HEK293 (cell line): ENCODE data around the gene FBH1.

Experiments
- EGR2 ChIP-seq: fragments of 450-650 bp; formaldehyde crosslinking; IDR thresholded peaks from 2 replicates; pipeline ENCODE4 v1.5.1; 2016; ENCODE audit warnings: low read depth, missing biosample characterization, missing genetic modification characterization
- FEZF1 ChIP-seq: fragments of 450-650 bp; formaldehyde crosslinking; IDR thresholded peaks from 2 replicates; pipeline ENCODE4 v1.5.1; 2016; ENCODE audit warnings: missing biosample characterization, missing genetic modification characterization
- MZF1 ChIP-seq: fragments of 450-650 bp; formaldehyde crosslinking; IDR thresholded peaks from 2 replicates; pipeline ENCODE4 v1.5.1; 2017; ENCODE audit warnings: missing biosample characterization, missing genetic modification characterization, borderline replicate concordance
- OSR2 ChIP-seq: fragments of 450-650 bp; formaldehyde crosslinking; IDR thresholded peaks from 2 replicates; pipeline ENCODE4 v1.5.1; 2016; ENCODE audit warnings: missing biosample characterization, missing genetic modification characterization
- WT1 ChIP-seq: fragments of 450-650 bp; formaldehyde crosslinking; IDR thresholded peaks from 2 replicates; pipeline ENCODE4 v1.5.1; 2016; ENCODE audit warnings: missing biosample characterization, missing genetic modification characterization
- YY1 ChIP-seq: fragments of 450-650 bp; formaldehyde crosslinking; IDR thresholded peaks from 2 replicates; pipeline ENCODE4 v1.5.1; 2018; ENCODE audit warnings: missing biosample characterization, missing genetic modification characterization
- ZBTB1 ChIP-seq: fragments of 450-650 bp; formaldehyde crosslinking; IDR thresholded peaks from 2 replicates; pipeline ENCODE4 v1.5.1; 2016; ENCODE audit warnings: missing biosample characterization, missing genetic modification characterization
- ZEB2 ChIP-seq: fragments of 450-650 bp; formaldehyde crosslinking; IDR thresholded peaks from 2 replicates; pipeline ENCODE4 v1.5.1; 2016; ENCODE audit warnings: missing biosample characterization, missing genetic modification characterization
- ZFHX2 ChIP-seq: fragments of 450-650 bp; formaldehyde crosslinking; conservative IDR thresholded peaks from 2 replicates; pipeline ENCODE4 v1.5.1; 2016; ENCODE audit warnings: missing biosample characterization, missing genetic modification characterization
- ZFP37 ChIP-seq: fragments of 450-650 bp; formaldehyde crosslinking; IDR thresholded peaks from 2 replicates; pipeline ENCODE4 v1.5.1; 2016; ENCODE audit warnings: missing biosample characterization, missing genetic modification characterization
- ZNF202 ChIP-seq: fragments of 450-650 bp; formaldehyde crosslinking; IDR thresholded peaks from 2 replicates; pipeline ENCODE4 v1.5.1; 2016; ENCODE audit warnings: missing biosample characterization, missing genetic modification characterization, borderline replicate concordance
- ZNF211 ChIP-seq: fragments of 450-650 bp; formaldehyde crosslinking; IDR thresholded peaks from 2 replicates; pipeline ENCODE4 v1.5.1; 2016; ENCODE audit warnings: low read depth, missing biosample characterization, missing genetic modification characterization
- ZNF23 ChIP-seq: fragments of 450-650 bp; formaldehyde crosslinking; IDR thresholded peaks from 2 replicates; pipeline ENCODE4 v1.5.1; 2016; ENCODE audit warnings: missing biosample characterization, missing genetic modification characterization, borderline replicate concordance
- ZNF274 ChIP-seq, 2 experiments: fragments of 200-500 bp in 1 of 2; fragments of 450-650 bp in 1 of 2; sonication (Bioruptor generic) in 1 of 2; formaldehyde crosslinking in 1 of 2; IDR thresholded peaks; 2 replicates each; pipeline versions ENCODE4 v1.5.1 to v1.6.1; 2014 to 2016; ENCODE audit warnings: borderline replicate concordance in 1 of 2, inconsistent platforms in 1 of 2, low read length in 1 of 2, missing biosample characterization in 1 of 2, missing genetic modification characterization in 1 of 2
- ZNF473 ChIP-seq: fragments of 450-650 bp; formaldehyde crosslinking; IDR thresholded peaks from 2 replicates; pipeline ENCODE4 v1.5.1; 2017; ENCODE audit warnings: missing biosample characterization, missing genetic modification characterization
- ZNF548 ChIP-seq: fragments of 450-650 bp; formaldehyde crosslinking; IDR thresholded peaks from 2 replicates; pipeline ENCODE4 v1.5.1; 2016; ENCODE audit warnings: missing biosample characterization, missing genetic modification characterization
- ZNF560 ChIP-seq: fragments of 450-650 bp; formaldehyde crosslinking; IDR thresholded peaks from 2 replicates; pipeline ENCODE4 v1.5.1; 2017; ENCODE audit warnings: missing biosample characterization, missing genetic modification characterization, borderline replicate concordance
- ZNF600 ChIP-seq: fragments of 450-650 bp; formaldehyde crosslinking; IDR thresholded peaks from 2 replicates; pipeline ENCODE4 v1.5.1; 2016; ENCODE audit warnings: missing biosample characterization, missing genetic modification characterization
- ZNF670 ChIP-seq: fragments of 450-650 bp; formaldehyde crosslinking; IDR thresholded peaks from 2 replicates; pipeline ENCODE4 v1.5.1; 2016; ENCODE audit warnings: missing biosample characterization, missing genetic modification characterization, low read depth
- ZSCAN30 ChIP-seq: fragments of 450-650 bp; IDR thresholded peaks from 2 replicates; pipeline ENCODE4 v1.5.1; 2018; ENCODE audit warnings: missing biosample characterization, mild to moderate bottlenecking, missing genetic modification characterization, moderate library complexity
- ZXDB ChIP-seq: fragments of 450-650 bp; formaldehyde crosslinking; IDR thresholded peaks from 2 replicates; pipeline ENCODE4 v1.5.1; 2016; ENCODE audit warnings: missing biosample characterization, missing genetic modification characterization
- TF ChIP-seq, protein P1 (sequence below): fragments of 450-650 bp; formaldehyde crosslinking; IDR thresholded peaks from 2 replicates; pipeline ENCODE4 v1.5.1; 2017; ENCODE audit warnings: missing biosample characterization, mild to moderate bottlenecking, missing genetic modification characterization, moderate library complexity
- TF ChIP-seq, protein P2 (sequence below): fragments of 450-650 bp; formaldehyde crosslinking; IDR thresholded peaks from 2 replicates; pipeline ENCODE4 v1.5.1; 2016; ENCODE audit warnings: missing biosample characterization, missing genetic modification characterization, borderline replicate concordance
- TF ChIP-seq, protein P3 (sequence below): fragments of 450-650 bp; formaldehyde crosslinking; IDR thresholded peaks from 2 replicates; pipeline ENCODE4 v1.5.1; 2017; ENCODE audit warnings: missing biosample characterization, missing genetic modification characterization
- TF ChIP-seq, protein P4 (sequence below): fragments of 450-650 bp; formaldehyde crosslinking; conservative IDR thresholded peaks from 2 replicates; pipeline ENCODE4 v1.5.1; 2016; ENCODE audit warnings: low read depth, missing biosample characterization, missing genetic modification characterization

Gene FBH1

DNA sequence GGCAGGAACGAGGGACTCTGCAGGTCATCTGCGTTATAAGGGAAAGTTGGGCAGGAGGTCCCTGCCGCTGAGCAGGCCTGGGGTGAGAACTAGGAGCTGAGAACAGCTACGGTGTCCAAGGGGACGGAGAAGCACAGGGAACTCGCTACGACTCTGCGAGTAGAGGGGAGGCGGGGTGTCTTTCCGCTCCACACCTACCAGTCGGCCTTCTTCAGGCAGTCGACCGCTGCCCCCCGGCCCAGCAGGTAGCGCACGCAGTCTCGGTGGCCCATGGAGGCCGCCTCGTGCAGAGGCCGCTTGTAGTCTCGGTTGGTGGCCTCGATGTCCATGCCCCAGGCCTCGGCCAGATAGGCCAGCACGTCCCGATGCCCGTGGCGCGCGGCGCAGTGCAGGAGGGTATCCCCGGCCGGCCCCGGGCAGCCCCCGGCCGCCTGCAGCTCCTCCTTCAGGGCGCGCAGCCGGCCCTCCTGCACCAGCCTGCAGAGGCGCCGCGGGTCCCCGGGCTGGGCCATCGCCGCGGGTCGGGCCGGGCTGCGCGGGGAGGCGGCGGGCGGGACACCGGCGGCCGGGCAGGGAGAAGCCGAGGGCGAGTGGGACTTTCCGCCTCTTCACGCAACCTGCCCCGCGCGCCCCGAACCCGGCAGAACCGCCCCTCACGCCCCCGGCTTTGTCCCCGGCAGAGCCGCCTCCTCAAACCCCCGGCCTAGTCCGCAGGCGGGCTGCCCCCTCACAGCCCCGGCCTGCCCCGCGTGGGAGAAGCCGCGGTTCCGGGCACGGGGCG lies 1.0 kb upstream of the FBH1 start (continued):
- TF ChIP-seq, protein P1, sequence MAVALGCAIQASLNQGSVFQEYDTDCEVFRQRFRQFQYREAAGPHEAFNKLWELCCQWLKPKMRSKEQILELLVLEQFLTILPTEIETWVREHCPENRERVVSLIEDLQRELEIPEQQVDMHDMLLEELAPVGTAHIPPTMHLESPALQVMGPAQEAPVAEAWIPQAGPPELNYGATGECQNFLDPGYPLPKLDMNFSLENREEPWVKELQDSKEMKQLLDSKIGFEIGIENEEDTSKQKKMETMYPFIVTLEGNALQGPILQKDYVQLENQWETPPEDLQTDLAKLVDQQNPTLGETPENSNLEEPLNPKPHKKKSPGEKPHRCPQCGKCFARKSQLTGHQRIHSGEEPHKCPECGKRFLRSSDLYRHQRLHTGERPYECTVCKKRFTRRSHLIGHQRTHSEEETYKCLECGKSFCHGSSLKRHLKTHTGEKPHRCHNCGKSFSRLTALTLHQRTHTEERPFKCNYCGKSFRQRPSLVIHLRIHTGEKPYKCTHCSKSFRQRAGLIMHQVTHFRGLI (tag by site-specific recombination): no peak
- TF ChIP-seq, protein P2, sequence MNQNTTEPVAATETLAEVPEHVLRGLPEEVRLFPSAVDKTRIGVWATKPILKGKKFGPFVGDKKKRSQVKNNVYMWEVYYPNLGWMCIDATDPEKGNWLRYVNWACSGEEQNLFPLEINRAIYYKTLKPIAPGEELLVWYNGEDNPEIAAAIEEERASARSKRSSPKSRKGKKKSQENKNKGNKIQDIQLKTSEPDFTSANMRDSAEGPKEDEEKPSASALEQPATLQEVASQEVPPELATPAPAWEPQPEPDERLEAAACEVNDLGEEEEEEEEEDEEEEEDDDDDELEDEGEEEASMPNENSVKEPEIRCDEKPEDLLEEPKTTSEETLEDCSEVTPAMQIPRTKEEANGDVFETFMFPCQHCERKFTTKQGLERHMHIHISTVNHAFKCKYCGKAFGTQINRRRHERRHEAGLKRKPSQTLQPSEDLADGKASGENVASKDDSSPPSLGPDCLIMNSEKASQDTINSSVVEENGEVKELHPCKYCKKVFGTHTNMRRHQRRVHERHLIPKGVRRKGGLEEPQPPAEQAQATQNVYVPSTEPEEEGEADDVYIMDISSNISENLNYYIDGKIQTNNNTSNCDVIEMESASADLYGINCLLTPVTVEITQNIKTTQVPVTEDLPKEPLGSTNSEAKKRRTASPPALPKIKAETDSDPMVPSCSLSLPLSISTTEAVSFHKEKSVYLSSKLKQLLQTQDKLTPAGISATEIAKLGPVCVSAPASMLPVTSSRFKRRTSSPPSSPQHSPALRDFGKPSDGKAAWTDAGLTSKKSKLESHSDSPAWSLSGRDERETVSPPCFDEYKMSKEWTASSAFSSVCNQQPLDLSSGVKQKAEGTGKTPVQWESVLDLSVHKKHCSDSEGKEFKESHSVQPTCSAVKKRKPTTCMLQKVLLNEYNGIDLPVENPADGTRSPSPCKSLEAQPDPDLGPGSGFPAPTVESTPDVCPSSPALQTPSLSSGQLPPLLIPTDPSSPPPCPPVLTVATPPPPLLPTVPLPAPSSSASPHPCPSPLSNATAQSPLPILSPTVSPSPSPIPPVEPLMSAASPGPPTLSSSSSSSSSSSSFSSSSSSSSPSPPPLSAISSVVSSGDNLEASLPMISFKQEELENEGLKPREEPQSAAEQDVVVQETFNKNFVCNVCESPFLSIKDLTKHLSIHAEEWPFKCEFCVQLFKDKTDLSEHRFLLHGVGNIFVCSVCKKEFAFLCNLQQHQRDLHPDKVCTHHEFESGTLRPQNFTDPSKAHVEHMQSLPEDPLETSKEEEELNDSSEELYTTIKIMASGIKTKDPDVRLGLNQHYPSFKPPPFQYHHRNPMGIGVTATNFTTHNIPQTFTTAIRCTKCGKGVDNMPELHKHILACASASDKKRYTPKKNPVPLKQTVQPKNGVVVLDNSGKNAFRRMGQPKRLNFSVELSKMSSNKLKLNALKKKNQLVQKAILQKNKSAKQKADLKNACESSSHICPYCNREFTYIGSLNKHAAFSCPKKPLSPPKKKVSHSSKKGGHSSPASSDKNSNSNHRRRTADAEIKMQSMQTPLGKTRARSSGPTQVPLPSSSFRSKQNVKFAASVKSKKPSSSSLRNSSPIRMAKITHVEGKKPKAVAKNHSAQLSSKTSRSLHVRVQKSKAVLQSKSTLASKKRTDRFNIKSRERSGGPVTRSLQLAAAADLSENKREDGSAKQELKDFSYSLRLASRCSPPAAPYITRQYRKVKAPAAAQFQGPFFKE (tag by site-specific recombination): no peak
- TF ChIP-seq ZNF202 (tag by site-specific recombination) (no peak), WT1 (tag by site-specific recombination) (peak; percentile 29; the same call in 1 of the 2 replicates), MZF1 (tag by site-specific recombination) (no peak), ZFHX2 (tag by site-specific recombination) (peak; percentile 97), ZNF274 (IDR thresholded peaks at IDR 0.05; ENCODE audit: low read length) (no peak), ZNF274 (tag by site-specific recombination; IDR thresholded peaks at IDR 0.05; ENCODE audit: borderline replicate concordance) (no peak), ZSCAN30 (tag by site-specific recombination) (0 out of 2 replicates have a peak, but pooled peaks have one; percentile 34), ZNF473 (tag by site-specific recombination) (no peak), ZNF548 (no peak), ZEB2 (tag by site-specific recombination) (no peak), FEZF1 (tag by site-specific recombination) (no peak), ZNF670 (no peak), ZFP37 (tag by site-specific recombination) (0 out of 2 replicates have a peak, but pooled peaks have one; percentile 17), ZNF211 (tag by site-specific recombination) (no peak), ZNF23 (no peak), YY1 (tag by site-specific recombination) (no peak), ZNF560 (tag by site-specific recombination) (no peak), EGR2 (tag by site-specific recombination) (peak; percentile 96), OSR2 (tag by site-specific recombination) (no peak), ZBTB1 (tag by site-specific recombination) (no peak), ZXDB (tag by site-specific recombination) (peak; percentile 24; the same call in 1 of the 2 replicates), ZNF600 (tag by site-specific recombination) (no peak)
- TF ChIP-seq, protein P3, sequence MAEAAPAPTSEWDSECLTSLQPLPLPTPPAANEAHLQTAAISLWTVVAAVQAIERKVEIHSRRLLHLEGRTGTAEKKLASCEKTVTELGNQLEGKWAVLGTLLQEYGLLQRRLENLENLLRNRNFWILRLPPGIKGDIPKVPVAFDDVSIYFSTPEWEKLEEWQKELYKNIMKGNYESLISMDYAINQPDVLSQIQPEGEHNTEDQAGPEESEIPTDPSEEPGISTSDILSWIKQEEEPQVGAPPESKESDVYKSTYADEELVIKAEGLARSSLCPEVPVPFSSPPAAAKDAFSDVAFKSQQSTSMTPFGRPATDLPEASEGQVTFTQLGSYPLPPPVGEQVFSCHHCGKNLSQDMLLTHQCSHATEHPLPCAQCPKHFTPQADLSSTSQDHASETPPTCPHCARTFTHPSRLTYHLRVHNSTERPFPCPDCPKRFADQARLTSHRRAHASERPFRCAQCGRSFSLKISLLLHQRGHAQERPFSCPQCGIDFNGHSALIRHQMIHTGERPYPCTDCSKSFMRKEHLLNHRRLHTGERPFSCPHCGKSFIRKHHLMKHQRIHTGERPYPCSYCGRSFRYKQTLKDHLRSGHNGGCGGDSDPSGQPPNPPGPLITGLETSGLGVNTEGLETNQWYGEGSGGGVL (tag by site-specific recombination): 0 out of 2 replicates have a peak, but pooled peaks have one; percentile 31
- TF ChIP-seq, protein P4, sequence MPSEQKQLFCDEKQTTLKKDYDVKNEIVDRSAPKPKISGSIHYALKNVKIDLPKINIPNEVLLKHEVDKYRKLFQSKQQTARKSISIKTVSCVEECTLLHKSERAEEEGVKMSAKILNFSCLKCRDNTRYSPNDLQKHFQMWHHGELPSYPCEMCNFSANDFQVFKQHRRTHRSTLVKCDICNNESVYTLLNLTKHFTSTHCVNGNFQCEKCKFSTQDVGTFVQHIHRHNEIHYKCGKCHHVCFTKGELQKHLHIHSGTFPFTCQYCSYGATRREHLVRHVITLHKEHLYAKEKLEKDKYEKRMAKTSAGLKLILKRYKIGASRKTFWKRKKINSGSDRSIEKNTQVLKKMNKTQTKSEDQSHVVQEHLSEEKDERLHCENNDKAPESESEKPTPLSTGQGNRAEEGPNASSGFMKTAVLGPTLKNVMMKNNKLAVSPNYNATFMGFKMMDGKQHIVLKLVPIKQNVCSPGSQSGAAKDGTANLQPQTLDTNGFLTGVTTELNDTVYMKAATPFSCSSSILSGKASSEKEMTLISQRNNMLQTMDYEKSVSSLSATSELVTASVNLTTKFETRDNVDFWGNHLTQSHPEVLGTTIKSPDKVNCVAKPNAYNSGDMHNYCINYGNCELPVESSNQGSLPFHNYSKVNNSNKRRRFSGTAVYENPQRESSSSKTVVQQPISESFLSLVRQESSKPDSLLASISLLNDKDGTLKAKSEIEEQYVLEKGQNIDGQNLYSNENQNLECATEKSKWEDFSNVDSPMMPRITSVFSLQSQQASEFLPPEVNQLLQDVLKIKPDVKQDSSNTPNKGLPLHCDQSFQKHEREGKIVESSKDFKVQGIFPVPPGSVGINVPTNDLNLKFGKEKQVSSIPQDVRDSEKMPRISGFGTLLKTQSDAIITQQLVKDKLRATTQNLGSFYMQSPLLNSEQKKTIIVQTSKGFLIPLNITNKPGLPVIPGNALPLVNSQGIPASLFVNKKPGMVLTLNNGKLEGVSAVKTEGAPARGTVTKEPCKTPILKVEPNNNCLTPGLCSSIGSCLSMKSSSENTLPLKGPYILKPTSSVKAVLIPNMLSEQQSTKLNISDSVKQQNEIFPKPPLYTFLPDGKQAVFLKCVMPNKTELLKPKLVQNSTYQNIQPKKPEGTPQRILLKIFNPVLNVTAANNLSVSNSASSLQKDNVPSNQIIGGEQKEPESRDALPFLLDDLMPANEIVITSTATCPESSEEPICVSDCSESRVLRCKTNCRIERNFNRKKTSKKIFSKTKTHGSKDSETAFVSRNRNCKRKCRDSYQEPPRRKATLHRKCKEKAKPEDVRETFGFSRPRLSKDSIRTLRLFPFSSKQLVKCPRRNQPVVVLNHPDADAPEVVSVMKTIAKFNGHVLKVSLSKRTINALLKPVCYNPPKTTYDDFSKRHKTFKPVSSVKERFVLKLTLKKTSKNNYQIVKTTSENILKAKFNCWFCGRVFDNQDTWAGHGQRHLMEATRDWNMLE: no peak
